ENCODE results near the gene MT1E.
"Not testable (repeated sequence)": the region's sequence is repeated elsewhere in the genome, so short reads cannot be mapped to it uniquely, and the experiment has no call there.

The MT1E gene

GRCh38 chr16:56607109-56607618, 18.4 kb upstream of the MT1E start:
- no peak for DNase-seq (ENCODE audit: low spot score)

GRCh38 chr16:56607675-56608042, 17.9 kb upstream of the MT1E start:
- DNase-seq (ENCODE audit: low spot score) = no peak

- peak; percentile 82 for DNase-seq (ENCODE audit: low spot score)
Observed at GRCh38 chr16:56608043-56608875, 17.3 kb upstream of the MT1E start, which contains the start of gene MT2A. Gene MT2A (plus strand): TSS chr16:56608584. CDS start chr16:56608656, 72 bp downstream.

GRCh38 chr16:56608876-56609462, 16.6 kb upstream of the MT1E start:
- no peak for DNase-seq (ENCODE audit: low spot score)

- peak; percentile 67 for DNase-seq (ENCODE audit: low spot score)
Observed at GRCh38 chr16:56609463-56609921, 16.1 kb upstream of the MT1E start.

- DNase-seq (ENCODE audit: low spot score) = peak; percentile 55
Observed at GRCh38 chr16:56610017-56610608, 15.5 kb upstream of the MT1E start.

- no peak for DNase-seq (ENCODE audit: low spot score)
Observed at GRCh38 chr16:56610609-56611111, 14.9 kb upstream of the MT1E start.

GRCh38 chr16:56611281-56611833, 14.2 kb upstream of the MT1E start:
- DNase-seq (ENCODE audit: low spot score) = no peak

- DNase-seq (ENCODE audit: low spot score) = no peak
Observed at GRCh38 chr16:56613706-56614105, 11.9 kb upstream of the MT1E start.

- DNase-seq (ENCODE audit: low spot score) = no peak
Observed at GRCh38 chr16:56614549-56614991, 11.0 kb upstream of the MT1E start.

- DNase-seq (ENCODE audit: low spot score) = no peak
Observed at GRCh38 chr16:56615353-56615752, 10.2 kb upstream of the MT1E start.

- DNase-seq (ENCODE audit: low spot score) = no peak
Observed at GRCh38 chr16:56616608-56617211, 8.9 kb upstream of the MT1E start.

- peak; percentile 34 for DNase-seq (ENCODE audit: low spot score)
Observed at GRCh38 chr16:56617212-56618085, 8.1 kb upstream of the MT1E start.

GRCh38 chr16:56618138-56618537, 7.4 kb upstream of the MT1E start:
- no peak for DNase-seq (ENCODE audit: low spot score)

GRCh38 chr16:56620339-56620897, 5.2 kb upstream of the MT1E start:
- DNase-seq (ENCODE audit: low spot score) = no peak

GRCh38 chr16:56621665-56622445, 3.7 kb upstream of the MT1E start:
- DNase-seq (ENCODE audit: low spot score) = not testable (repeated sequence)

GRCh38 chr16:56623184-56623583, 2.4 kb upstream of the MT1E start:
- not testable (repeated sequence) for DNase-seq (ENCODE audit: low spot score)

- no peak for DNase-seq (ENCODE audit: low spot score)
Observed at GRCh38 chr16:56623637-56624036, 1.9 kb upstream of the MT1E start.

- no peak for DNase-seq (ENCODE audit: low spot score)
Observed at GRCh38 chr16:56625943-56626654, 518 bp downstream of the MT1E start.
